HepG2 (cell line): ENCODE data around the gene ADI1. TPM values are rescaled to one million over a fixed set of nuclear protein-coding genes. Genes with fewer than 3 reads are reported as not detected.

Source experiments
- ARNT2 ChIP-seq: sonication (generic); formaldehyde crosslinking; IDR thresholded peaks from 2 replicates; pipeline ENCODE4 v1.8.0; 2022; ENCODE audit warnings: mild to moderate bottlenecking, low read depth, missing genetic modification reagents, moderate library complexity
- CSRNP2 ChIP-seq: sonication (generic); formaldehyde crosslinking; conservative IDR thresholded peaks from 2 replicates; pipeline ENCODE4 v1.8.0; 2022; ENCODE audit warnings: low read depth, missing genetic modification reagents
- HOXA5 ChIP-seq: sonication (generic); formaldehyde crosslinking; IDR thresholded peaks from 2 replicates; pipeline ENCODE4 v1.4.0; 2020; ENCODE audit warnings: missing genetic modification reagents
- KIAA2018 ChIP-seq: sonication (generic); formaldehyde crosslinking; IDR thresholded peaks from 2 replicates; pipeline ENCODE4 v1.5.0; 2020; ENCODE audit warnings: mild to moderate bottlenecking, missing genetic modification reagents, borderline replicate concordance
- NPAS2 ChIP-seq: sonication (generic); formaldehyde crosslinking; IDR thresholded peaks from 2 replicates; pipeline ENCODE4 v1.8.0; 2022; ENCODE audit warnings: mild to moderate bottlenecking, missing genetic modification reagents, borderline replicate concordance
- NR2F2 ChIP-seq: IDR thresholded peaks from 2 replicates; pipeline ENCODE4 v1.6.1; 2012; ENCODE audit warnings: low read depth, inconsistent platforms, borderline replicate concordance
- SRSF9 ChIP-seq: fragments of 200-400 bp; formaldehyde crosslinking; IDR thresholded peaks from 2 replicates; pipeline ENCODE4 v1.6.1; 2018; ENCODE audit warnings: borderline replicate concordance, mild to moderate bottlenecking, low read depth, low read length; ENCODE audit not compliant: insufficient read depth, poor library complexity, severe bottlenecking
- TRAFD1 ChIP-seq: sonication (generic); formaldehyde crosslinking; IDR thresholded peaks from 2 replicates; pipeline ENCODE4 v1.5.1; 2020; ENCODE audit warnings: missing genetic modification reagents, mild to moderate bottlenecking, borderline replicate concordance
- U2AF1 ChIP-seq: fragments of 200-400 bp; formaldehyde crosslinking; optimal IDR thresholded peaks from 2 replicates; pipeline ENCODE3; 2017; ENCODE audit warnings: mild to moderate bottlenecking, low read depth, low read length
- ZBTB7A ChIP-seq: sonication (generic); formaldehyde crosslinking; IDR thresholded peaks from 2 replicates; pipeline ENCODE4 v1.8.0; 2022; ENCODE audit warnings: mild to moderate bottlenecking, missing genetic modification reagents
- ZFP41 ChIP-seq: sonication (generic); formaldehyde crosslinking; IDR thresholded peaks from 2 replicates; pipeline ENCODE4 v1.4.0; 2020; ENCODE audit warnings: mild to moderate bottlenecking, missing genetic modification reagents, borderline replicate concordance
- ZFP91 ChIP-seq: sonication (generic); formaldehyde crosslinking; IDR thresholded peaks from 2 replicates; pipeline ENCODE4 v1.9.0; 2022; ENCODE audit warnings: missing genetic modification reagents, mild to moderate bottlenecking, borderline replicate concordance
- ZNF503 ChIP-seq: sonication (generic); formaldehyde crosslinking; IDR thresholded peaks from 2 replicates; pipeline ENCODE4 v1.4.0; 2020; ENCODE audit warnings: missing genetic modification reagents
- ZNF780A ChIP-seq: sonication (generic); formaldehyde crosslinking; IDR thresholded peaks from 2 replicates; pipeline ENCODE4 v1.8.0; 2022; ENCODE audit warnings: mild to moderate bottlenecking, missing genetic modification reagents, moderate library complexity
- polyA plus RNA-seq, 8 experiments: library from polyadenylated mRNA; depleted of rRNA in 3 of 8; stranded (reverse) in 7 of 8; unstranded in 1 of 8; fragments of >200 nt; fragmentation: Illumina TruSeq in 4 of 8; extraction: Trizol in 4 of 8; gene quantifications; 2 replicates each; pipeline versions ENCODE4 v1.2.1 to v1.2.3, GENCODE V29; 2011 to 2016; ENCODE audit warnings: low read depth in 4 of 8, missing spikeins in 1 of 8, mixed read lengths in 1 of 8; ENCODE audit not compliant: insufficient read depth in 1 of 8
- total RNA-seq, 5 experiments: library from RNA; depleted of rRNA; stranded (reverse); fragments of >200 nt; fragmentation: Illumina TruSeq; extraction: Trizol; gene quantifications; 2 replicates each; pipeline ENCODE4 v1.2.3, GENCODE V29; 2016; ENCODE audit warnings: low read depth in 1 of 5

The ADI1 gene
- total and polyA plus RNA-seq, 2 of the 13 experiments (the other 11 are each of a cell fraction or from before 2014, with no cell fraction given): 28.7 to 123 TPM

GRCh38 chr2:3466482-3466863 is 52.9 kb downstream of the ADI1 start (continued):
- no peak for TF ChIP-seq ZNF503 (CRISPR knock-in tag)
- peak; percentile 53; the same call in 1 of the 2 replicates for TF ChIP-seq ZFP91 (CRISPR knock-in tag)
- no peak for TF ChIP-seq ZNF780A
- TF ChIP-seq NR2F2: no peak
- no peak for TF ChIP-seq HOXA5 (CRISPR knock-in tag)
- no peak for TF ChIP-seq NPAS2 (CRISPR knock-in tag)
- no peak for TF ChIP-seq ZFP41 (CRISPR knock-in tag)
- no peak for TF ChIP-seq CSRNP2 (CRISPR knock-in tag)
- no peak for TF ChIP-seq ZBTB7A (CRISPR knock-in tag)
- no peak for TF ChIP-seq TRAFD1
- no peak for TF ChIP-seq U2AF1
- 0 out of 2 replicates have a peak, but pooled peaks have one; percentile 2 for TF ChIP-seq ARNT2
- no peak for TF ChIP-seq SRSF9
- no peak for TF ChIP-seq KIAA2018 (CRISPR knock-in tag)
